Pancreas (tissue), 10 donors: ENCODE results near the gene COLQ. TPM values are rescaled to one million over a fixed set of nuclear protein-coding genes. Genes with fewer than 3 reads are reported as not detected.

ENCODE experiments used
- ATAC-seq, 4 donors: fragments of 200-7000 bp; cut with Tn5 transposase; one replicate each; pipeline versions ENCODE4 v1.8.0 to v1.9.1; 2020; ENCODE audit warnings: mild to moderate bottlenecking in 4 of 4, moderate library complexity in 4 of 4
- DNase-seq, 6 donors: peaks; one replicate each; pipeline ENCODE4 v3.0.0-alpha.2; 2020
- FAIRE-seq: peaks from 2 replicates; lab custom pipeline; 2012; peaks lifted over from hg19 to GRCh38; lab: Jason Lieb, UNC
- H3K27ac ChIP-seq, 4 donors: fragments of 200-600 bp; sonication (generic); 1 replicate in 3 of 4; 2 replicates in 1 of 4; pipeline versions ENCODE4 v1.5.0 to v1.8.0; 2020
- H3K27me3 ChIP-seq, 4 donors: fragments of 200-600 bp; one replicate each; pipeline ENCODE4 v1.8.0; 2021
- H3K36me3 ChIP-seq, 3 donors: fragments of 200-600 bp; sonication (generic) in 1 of 3; one replicate each; pipeline versions ENCODE4 v1.5.0 to v1.8.0; 2020 to 2021
- H3K4me1 ChIP-seq, 3 donors: fragments of 200-600 bp; one replicate each; pipeline ENCODE4 v1.8.0; 2021
- H3K4me3 ChIP-seq, 4 donors: fragments of 200-600 bp; sonication (generic) in 2 of 4; one replicate each; pipeline versions ENCODE4 v1.5.0 to v1.8.0; 2020 to 2021
- H3K9me3 ChIP-seq, 4 donors: fragments of 200-600 bp; one replicate each; pipeline ENCODE4 v1.8.0; 2021
- WGBS, 2 donors: extraction: QIAGEN DNeasy Blood & Tissue Kit; methylation state at CpG; one replicate each; pipeline ENCODE4 v1.1.7; 2013; 5-methylcytosine and 5-hydroxymethylcytosine counted together
- intact Hi-C, 3 donors: fragments of 100-400 bp; cut with DNase I; formaldehyde crosslinking; loops; one replicate each; pipeline versions ENCODE4 v1.11.1 to v1.14.2; 2022
- polyA plus RNA-seq, 2 donors: library from polyadenylated mRNA; stranded (reverse); fragments of 200-250 nt; gene quantifications; one replicate each; pipeline ENCODE4 v1.2.3, GENCODE V29; 2013
- total RNA-seq, 6 donors: library from RNA; stranded (reverse); fragmentation: NEBNext Ultra II Directional in 4 of 6; extraction: Animal tissue kit (Norgen Biotek cat#: 25700) in 4 of 6; gene quantifications; one replicate each; pipeline versions ENCODE4 v1.2.1 to v1.2.4, GENCODE V29; 2021 to 2023
- TF ChIP-seq, protein P1 (sequence below), 4 donors: fragments of 200-600 bp; sonication (generic) in 3 of 4; IDR thresholded peaks; one replicate each; pipeline versions ENCODE4 v1.5.0 to v1.8.0; 2021; ENCODE audit warnings: antibody characterized with exemption in 4 of 4
- donor health status: healthy with polysubstance abuse.
- donor health status: DM: no; HTN: no; CAD: no; lungs with moderate emphysema.
- donor health status: DM: no; HTN: no; CAD: no.
- donor health status: control.
- donor health status: control.
- donor health status: Bipolar disorder and iron deficiency.
- donor health status: DM: yes; HTN: yes; CAD: no.
- donor health status: DM: no; HTN: no; CAD: no.
- donor health status: DM: no; HTN: no; CAD: no.
- donor health status: DM: yes; HTN: yes; CAD: no.

COLQ gene
- total and polyA plus RNA-seq, 8 donors: 0.28 to 3.1 (median 0.83) TPM

DNA sequence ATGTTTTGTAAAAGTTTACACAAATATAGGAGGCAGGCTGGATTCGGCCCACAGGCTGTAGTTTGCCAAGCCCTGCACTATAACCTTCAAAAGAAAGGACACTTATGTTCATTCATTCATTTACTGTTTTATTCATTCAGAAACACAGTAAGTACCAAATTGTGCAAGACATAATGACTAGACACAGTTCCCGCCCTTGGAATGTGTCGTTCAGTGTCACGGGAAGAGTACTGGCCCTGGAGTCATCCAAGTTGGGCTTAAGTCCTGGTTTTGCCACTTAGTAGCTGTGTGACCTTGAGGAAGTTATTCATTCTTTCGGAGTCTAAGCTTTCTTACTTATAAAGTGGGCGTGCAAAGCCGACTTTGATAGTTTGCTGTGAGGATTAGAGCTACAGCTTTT lies 22.0 kb downstream of the COLQ start:
- ATAC-seq (peak in 3 of 4 donors; percentile 36 to 55 (median 43)), FAIRE-seq (no peak), DNase-seq (no peak)
- no peaks in the 10 kb centered on the region for H3K9me3 ChIP-seq
- TF ChIP-seq, protein P1, sequence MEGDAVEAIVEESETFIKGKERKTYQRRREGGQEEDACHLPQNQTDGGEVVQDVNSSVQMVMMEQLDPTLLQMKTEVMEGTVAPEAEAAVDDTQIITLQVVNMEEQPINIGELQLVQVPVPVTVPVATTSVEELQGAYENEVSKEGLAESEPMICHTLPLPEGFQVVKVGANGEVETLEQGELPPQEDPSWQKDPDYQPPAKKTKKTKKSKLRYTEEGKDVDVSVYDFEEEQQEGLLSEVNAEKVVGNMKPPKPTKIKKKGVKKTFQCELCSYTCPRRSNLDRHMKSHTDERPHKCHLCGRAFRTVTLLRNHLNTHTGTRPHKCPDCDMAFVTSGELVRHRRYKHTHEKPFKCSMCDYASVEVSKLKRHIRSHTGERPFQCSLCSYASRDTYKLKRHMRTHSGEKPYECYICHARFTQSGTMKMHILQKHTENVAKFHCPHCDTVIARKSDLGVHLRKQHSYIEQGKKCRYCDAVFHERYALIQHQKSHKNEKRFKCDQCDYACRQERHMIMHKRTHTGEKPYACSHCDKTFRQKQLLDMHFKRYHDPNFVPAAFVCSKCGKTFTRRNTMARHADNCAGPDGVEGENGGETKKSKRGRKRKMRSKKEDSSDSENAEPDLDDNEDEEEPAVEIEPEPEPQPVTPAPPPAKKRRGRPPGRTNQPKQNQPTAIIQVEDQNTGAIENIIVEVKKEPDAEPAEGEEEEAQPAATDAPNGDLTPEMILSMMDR (IDR thresholded peaks at IDR 0.05): no peak
- H3K36me3 ChIP-seq: no peaks in the 10 kb centered on the region
- no peaks in the 10 kb centered on the region for H3K4me1 ChIP-seq
- no peak overlapping the region for H3K27ac ChIP-seq
- H3K27me3 ChIP-seq: no peaks in the 10 kb centered on the region
- intact Hi-C loops: no loop called here
- WGBS, 2 donors: 42 to 43% methylated on average over 7 of the region's 7 CpGs
- no peak overlapping the region for H3K4me3 ChIP-seq

DNA sequence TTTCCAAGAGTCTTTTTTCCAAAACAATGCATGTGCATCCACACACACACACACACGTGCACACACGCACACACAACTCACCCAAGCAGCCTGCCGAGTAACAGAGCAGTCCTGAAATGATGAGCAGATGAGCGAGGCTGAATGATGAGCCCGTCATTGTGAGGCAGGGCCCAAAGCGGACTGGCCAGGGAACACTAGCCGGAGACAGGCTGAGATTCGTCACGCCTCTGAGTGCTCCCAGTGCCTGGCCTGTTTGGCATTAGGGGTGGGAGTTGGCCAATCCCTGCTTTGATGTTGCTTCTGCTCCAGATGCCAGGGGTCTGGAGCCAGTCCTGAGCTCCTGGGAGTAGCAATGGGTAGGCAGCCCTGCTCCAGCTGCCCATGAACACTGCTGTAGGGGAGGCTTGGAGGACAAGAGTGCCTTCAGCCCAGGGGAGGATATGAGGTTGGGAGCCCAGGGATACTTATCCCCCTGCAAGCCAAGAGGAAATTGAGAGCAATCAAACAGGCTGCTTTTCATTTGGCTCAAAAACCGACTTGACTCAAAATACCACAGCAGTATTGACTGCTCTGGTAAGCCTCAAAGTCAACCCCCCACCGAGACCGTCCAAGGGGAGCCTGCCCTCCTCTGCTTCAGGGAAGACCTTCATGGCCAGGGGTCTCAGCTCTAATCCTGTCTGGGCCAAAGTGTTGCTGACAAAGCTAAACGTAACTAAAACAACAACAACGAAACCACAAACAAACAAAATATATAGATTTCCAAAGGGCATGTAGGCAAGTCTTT lies 22.9 kb downstream of the COLQ start:
- ATAC-seq (no peak), DNase-seq (no peak)
- H3K9me3 ChIP-seq: no peaks in the 10 kb centered on the region

DNA sequence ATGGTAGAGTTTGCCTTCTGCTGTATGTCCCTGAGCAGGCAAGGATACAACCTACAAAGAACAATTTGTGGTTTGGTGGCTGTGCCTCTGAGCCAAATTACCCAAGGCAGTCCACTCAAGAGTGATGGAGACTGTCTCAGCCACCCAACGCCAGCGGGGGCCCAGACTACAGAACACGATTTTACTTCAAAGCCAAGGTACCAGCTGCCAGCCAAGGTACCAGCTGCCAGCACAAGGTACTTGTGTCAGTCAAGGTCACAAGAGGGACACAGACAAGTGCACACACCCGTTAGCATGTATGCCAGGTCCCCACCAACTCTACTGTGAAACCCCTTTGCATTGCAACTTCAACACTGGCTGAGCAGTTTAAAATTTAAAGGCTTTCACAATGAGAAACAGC lies 23.5 kb downstream of the COLQ start:
- no peak for FAIRE-seq

More for the DNA sequence above, 22.9 kb downstream of the COLQ start:
- H3K27me3 ChIP-seq: no peaks in the 10 kb centered on the region
- no peak for FAIRE-seq
- no peak overlapping the region for H3K4me3 ChIP-seq
- intact Hi-C loops: no loop called here
- TF ChIP-seq, protein P1 (IDR thresholded peaks at IDR 0.05): no peak
- H3K4me1 ChIP-seq: no peaks in the 10 kb centered on the region
- no peaks in the 10 kb centered on the region for H3K36me3 ChIP-seq
- H3K27ac ChIP-seq: no peak overlapping the region
- 88 to 93% methylated on average over 14 of the region's 14 CpGs for WGBS, 2 donors

DNA sequence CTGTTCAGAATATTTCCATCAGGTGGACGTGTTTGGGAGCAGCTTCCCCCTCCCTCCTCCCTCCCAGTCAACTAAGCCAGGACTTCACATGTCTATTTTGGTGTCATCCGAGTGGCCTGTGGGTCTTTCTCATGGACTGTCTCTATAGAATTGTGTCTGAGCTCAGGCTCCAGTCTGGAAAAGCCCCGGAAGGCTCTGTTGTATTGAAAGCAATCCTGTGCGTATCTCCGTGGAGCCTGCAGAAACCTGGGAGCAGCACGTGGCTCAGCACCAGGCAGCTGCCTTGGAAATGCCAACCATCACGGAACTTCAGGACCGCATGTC lies 25.2 kb downstream of the COLQ start:
- intact Hi-C loops: no loop called here
- no peak for FAIRE-seq
- TF ChIP-seq, protein P1 (IDR thresholded peaks at IDR 0.05): no peak
- no peaks in the 10 kb centered on the region for H3K36me3 ChIP-seq
- ATAC-seq: no peak
- no peaks in the 10 kb centered on the region for H3K27me3 ChIP-seq
- WGBS, 2 donors: 86 to 87% methylated on average over 8 of the region's 8 CpGs
- H3K27ac ChIP-seq: no peak overlapping the region
- H3K9me3 ChIP-seq: no peaks in the 10 kb centered on the region
- DNase-seq: no peak
- H3K4me1 ChIP-seq: no peaks in the 10 kb centered on the region
- H3K4me3 ChIP-seq: no peak overlapping the region

More for the DNA sequence above, 23.5 kb downstream of the COLQ start:
- Histone ChIP-seq H3K4me3 (no peak overlapping the region), H3K36me3 (no peaks in the 10 kb centered on the region), H3K27me3 (no peaks in the 10 kb centered on the region), H3K27ac (no peak overlapping the region), H3K9me3 (no peaks in the 10 kb centered on the region), H3K4me1 (no peaks in the 10 kb centered on the region)
- 58 to 65% methylated on average over 4 of the region's 4 CpGs for WGBS, 2 donors
- intact Hi-C loops: no loop called here
- DNase-seq (no peak), ATAC-seq (no peak)
- TF ChIP-seq, protein P1 (IDR thresholded peaks at IDR 0.05): no peak
